B cell (primary cell): ENCODE data around the gene TGFBR1.

ENCODE experiments used
- EZH2 ChIP-seq: IDR thresholded peaks from 2 replicates; pipeline ENCODE4 v1.6.1; 2012; ENCODE audit warnings: borderline replicate concordance, low read depth, mild to moderate bottlenecking, moderate library complexity, low read length; ENCODE audit not compliant: insufficient read depth, poor library complexity, severe bottlenecking
- TF ChIP-seq, protein P1 (sequence below): fragments of 200-600 bp; IDR thresholded peaks from one replicate; pipeline ENCODE4 v1.8.0; 2022; ENCODE audit warnings: antibody characterized with exemption, mild to moderate bottlenecking

DNA sequence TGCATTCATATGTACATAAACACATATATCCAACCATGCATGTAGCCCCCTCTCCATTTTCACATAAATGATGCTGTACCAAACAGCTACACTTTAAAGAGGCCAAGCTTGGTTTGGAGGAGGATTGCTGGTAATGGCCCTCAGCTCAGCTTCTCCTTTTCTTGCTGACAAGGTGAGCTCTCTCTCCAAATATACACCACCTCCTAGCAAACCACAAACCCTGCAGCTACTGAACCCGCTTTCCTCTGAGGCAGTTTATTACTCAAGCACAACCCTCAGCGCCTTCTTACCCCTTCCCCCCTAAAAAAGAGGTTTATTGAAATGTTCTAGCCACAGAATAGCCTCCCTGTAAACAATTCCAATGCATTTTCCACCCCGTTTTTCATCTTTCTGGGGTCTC lies 62.8 kb downstream of the TGFBR1 start:
- TF ChIP-seq, protein P1, sequence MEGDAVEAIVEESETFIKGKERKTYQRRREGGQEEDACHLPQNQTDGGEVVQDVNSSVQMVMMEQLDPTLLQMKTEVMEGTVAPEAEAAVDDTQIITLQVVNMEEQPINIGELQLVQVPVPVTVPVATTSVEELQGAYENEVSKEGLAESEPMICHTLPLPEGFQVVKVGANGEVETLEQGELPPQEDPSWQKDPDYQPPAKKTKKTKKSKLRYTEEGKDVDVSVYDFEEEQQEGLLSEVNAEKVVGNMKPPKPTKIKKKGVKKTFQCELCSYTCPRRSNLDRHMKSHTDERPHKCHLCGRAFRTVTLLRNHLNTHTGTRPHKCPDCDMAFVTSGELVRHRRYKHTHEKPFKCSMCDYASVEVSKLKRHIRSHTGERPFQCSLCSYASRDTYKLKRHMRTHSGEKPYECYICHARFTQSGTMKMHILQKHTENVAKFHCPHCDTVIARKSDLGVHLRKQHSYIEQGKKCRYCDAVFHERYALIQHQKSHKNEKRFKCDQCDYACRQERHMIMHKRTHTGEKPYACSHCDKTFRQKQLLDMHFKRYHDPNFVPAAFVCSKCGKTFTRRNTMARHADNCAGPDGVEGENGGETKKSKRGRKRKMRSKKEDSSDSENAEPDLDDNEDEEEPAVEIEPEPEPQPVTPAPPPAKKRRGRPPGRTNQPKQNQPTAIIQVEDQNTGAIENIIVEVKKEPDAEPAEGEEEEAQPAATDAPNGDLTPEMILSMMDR: no peak
- TF ChIP-seq EZH2: no peak
